Upper lobe of left lung (tissue), 6 donors: ENCODE measurements around the gene LCOR. TPM values are rescaled to one million over a fixed set of nuclear protein-coding genes. Genes with fewer than 3 reads are reported as not detected.
A peak's percentile ranks its signal among the peaks of the same experiment; 100 is the strongest.

Experiments used
- ATAC-seq, 2 donors: fragments of 200-7000 bp; cut with Tn5 transposase; one replicate each; pipeline ENCODE4 v1.9.1; 2022; ENCODE audit warnings: mild to moderate bottlenecking in 2 of 2, moderate library complexity in 2 of 2; ENCODE audit not compliant: low FRiP score in 2 of 2
- DNase-seq, 2 donors: peaks; one replicate each; pipeline ENCODE4 v3.0.0-alpha.2; 2019 to 2020
- H3K27ac ChIP-seq, 4 donors: fragments of 200-600 bp; sonication (generic); one replicate each; pipeline ENCODE4 v1.5.1; 2016 to 2019
- H3K27me3 ChIP-seq, 4 donors: fragments of 200-600 bp; sonication (generic); one replicate each; pipeline ENCODE4 v1.5.1; 2017 to 2019
- H3K36me3 ChIP-seq, 4 donors: fragments of 200-600 bp; sonication (generic); one replicate each; pipeline ENCODE4 v1.5.1; 2016 to 2019
- H3K4me1 ChIP-seq, 4 donors: fragments of 200-600 bp; sonication (generic); one replicate each; pipeline ENCODE4 v1.5.1; 2018 to 2019
- H3K4me3 ChIP-seq, 4 donors: fragments of 200-600 bp; sonication (generic); one replicate each; pipeline ENCODE4 v1.5.1; 2017 to 2019; ENCODE audit warnings: mild to moderate bottlenecking in 2 of 4, moderate library complexity in 1 of 4
- H3K9me3 ChIP-seq, 4 donors: fragments of 200-600 bp; sonication (generic); one replicate each; pipeline ENCODE4 v1.5.1; 2018 to 2019
- CTCF ChIP-seq, 6 experiments: fragments of 450-650 bp in 4 of 6; fragments of 200-600 bp in 2 of 6; sonication (generic) in 2 of 6; IDR thresholded peaks; one replicate each; pipeline ENCODE4 v1.5.1; 2016 to 2019; ENCODE audit warnings: antibody characterized with exemption in 6 of 6
- EP300 ChIP-seq, 4 donors: sonication (generic); formaldehyde crosslinking; IDR thresholded peaks; one replicate each; pipeline ENCODE4 v1.5.1; 2017; ENCODE audit warnings: antibody characterized with exemption in 4 of 4, control low read depth in 2 of 4
- POLR2A ChIP-seq, 4 donors: fragments of 450-650 bp; IDR thresholded peaks; one replicate each; pipeline ENCODE4 v1.5.1; 2016 to 2017; ENCODE audit warnings: antibody characterized with exemption in 4 of 4, mild to moderate bottlenecking in 2 of 4
- POLR2AphosphoS5 ChIP-seq, 2 donors: sonication (generic); formaldehyde crosslinking; IDR thresholded peaks; one replicate each; pipeline ENCODE4 v1.5.1; 2017; ENCODE audit warnings: antibody characterized with exemption in 2 of 2
- WGBS, 2 donors: methylation state at CpG; one replicate each; pipeline ENCODE4 v1.1.5; 2017 to 2018; 5-methylcytosine and 5-hydroxymethylcytosine counted together
- total RNA-seq, 6 donors: library from RNA; depleted of rRNA in 4 of 6; stranded (reverse); fragments of >200 nt in 4 of 6; gene quantifications; one replicate each; pipeline versions ENCODE4 v1.1.0 to v1.2.1, GENCODE V29; 2016 to 2021
- donor health status: DM: no; HTN: no; CAD: no; lungs with moderate emphysema.
- donor health status: DM: no; HTN: yes; CAD: no; lungs with severe emphysema.

LCOR gene
- total RNA-seq, 6 donors from 2014 or later, result 18.6 to 54.7 (median 28.0) TPM

- no peaks in the 10 kb centered on the region for H3K9me3 ChIP-seq
- H3K27ac ChIP-seq, result peak overlapping the region in 1 of 4 donors; percentile 15
- H3K4me3 ChIP-seq, result no peak overlapping the region
- TF ChIP-seq EP300 (IDR thresholded peaks at IDR 0.05) (no peak), CTCF (IDR thresholded peaks at IDR 0.05) (no peak)
- DNase-seq, result no peak
- peaks cover 0 to 6% (median 2%) of the 10 kb centered on the region in 4 donors for H3K4me1 ChIP-seq
- no peaks in the 10 kb centered on the region for H3K27me3 ChIP-seq
- H3K36me3 ChIP-seq, result peaks cover 0 to 10% (median 0%) of the 10 kb centered on the region in 4 donors
- no peak for ATAC-seq
- 82 to 85% methylated on average over 12 of the region's 12 CpGs for WGBS, 2 donors
These were observed 57.5 kb downstream of the LCOR start for GRCh38 chr10:96889415-96890171.

DNA sequence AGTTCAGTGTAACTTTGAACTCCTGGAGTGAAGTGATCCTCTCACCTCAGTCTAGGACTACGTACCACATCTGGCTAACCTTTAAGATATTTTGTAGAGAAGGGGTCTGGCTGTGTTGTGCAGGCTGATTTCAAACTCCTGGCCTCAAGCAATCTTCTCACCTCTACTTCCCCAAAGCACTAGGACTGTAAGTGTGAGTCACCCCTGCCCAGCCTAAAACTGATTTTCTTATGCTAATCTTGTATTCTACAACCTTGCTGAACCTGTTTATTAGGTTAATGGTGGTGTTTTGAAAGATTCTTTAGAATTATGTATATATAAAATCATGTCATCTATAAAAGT lies 58.0 kb downstream of the LCOR start:
- Histone ChIP-seq H3K36me3 (peaks cover 0 to 10% (median 0%) of the 10 kb centered on the region in 4 donors), H3K9me3 (no peaks in the 10 kb centered on the region), H3K27me3 (no peaks in the 10 kb centered on the region), H3K4me3 (no peak overlapping the region), H3K27ac (peak overlapping the region in 1 of 4 donors; percentile 15), H3K4me1 (peaks cover 0 to 4% (median 2%) of the 10 kb centered on the region in 4 donors)
- TF ChIP-seq POLR2AphosphoS5 (IDR thresholded peaks at IDR 0.05), result no peak
- TF ChIP-seq CTCF (IDR thresholded peaks at IDR 0.05), result no peak
- no peak for TF ChIP-seq EP300 (IDR thresholded peaks at IDR 0.05)
- no peak for TF ChIP-seq POLR2A (IDR thresholded peaks at IDR 0.05)
- ATAC-seq, result no peak
- DNase-seq, result no peak
- 81 to 90% methylated on average over 1 of the region's 1 CpG for WGBS, 2 donors

DNA sequence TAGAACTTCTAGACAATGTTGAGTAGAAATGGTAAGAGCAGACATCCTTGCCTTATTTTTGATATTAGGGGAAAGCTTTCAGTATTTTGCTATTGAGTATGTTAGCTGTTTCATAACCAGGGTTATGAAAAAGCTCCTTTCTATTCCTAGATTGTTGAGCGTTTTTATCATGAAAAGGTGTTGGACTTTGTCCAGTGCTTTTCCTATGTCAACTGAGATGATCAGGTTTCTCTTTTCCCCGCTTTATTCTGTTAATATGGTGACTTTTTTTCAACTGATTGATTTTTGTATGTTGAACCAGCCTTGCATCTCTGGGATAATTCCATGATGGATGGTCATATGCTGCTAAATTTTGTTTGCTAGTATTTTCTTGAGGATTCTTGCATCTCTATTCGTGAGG lies 58.5 kb downstream of the LCOR start:
- DNase-seq, result no peak
- no peak overlapping the region for H3K4me3 ChIP-seq
- H3K4me1 ChIP-seq, result peaks cover 0 to 4% (median 2%) of the 10 kb centered on the region in 4 donors
- ATAC-seq, result no peak
- no peaks in the 10 kb centered on the region for H3K27me3 ChIP-seq
- 74 to 79% methylated on average over 3 of the region's 3 CpGs for WGBS, 2 donors
- peaks cover 0 to 10% (median 0%) of the 10 kb centered on the region in 4 donors for H3K36me3 ChIP-seq
- TF ChIP-seq CTCF (IDR thresholded peaks at IDR 0.05) (no peak), EP300 (IDR thresholded peaks at IDR 0.05) (no peak)
- no peaks in the 10 kb centered on the region for H3K9me3 ChIP-seq
- no peak overlapping the region for H3K27ac ChIP-seq

GRCh38 chr10:96891840-96892239 lies 59.7 kb downstream of the LCOR start:
- WGBS, 2 donors, result 80 to 95% methylated on average over 4 of the region's 4 CpGs
- no peaks in the 10 kb centered on the region for H3K36me3 ChIP-seq
- DNase-seq (no peak), ATAC-seq (no peak)
- no peak for TF ChIP-seq CTCF (IDR thresholded peaks at IDR 0.05)
- no peak for TF ChIP-seq POLR2A (IDR thresholded peaks at IDR 0.05)
- no peak for TF ChIP-seq POLR2AphosphoS5 (IDR thresholded peaks at IDR 0.05)
- H3K4me3 ChIP-seq, result no peak overlapping the region
- H3K9me3 ChIP-seq, result no peaks in the 10 kb centered on the region
- H3K4me1 ChIP-seq, result peaks cover 0 to 9% (median 2%) of the 10 kb centered on the region in 4 donors
- H3K27ac ChIP-seq, result no peak overlapping the region
- H3K27me3 ChIP-seq, result no peaks in the 10 kb centered on the region
